ENCODE measurements around the gene PRKAR2B.

Gene PRKAR2B

GRCh38 chr7:107016312-107016711 is 28.2 kb upstream of the PRKAR2B start:
- DNase-seq (ENCODE audit: extremely low read depth, low read depth) = no peak
- TF ChIP-seq CTCF (IDR thresholded peaks at IDR 0.05; ENCODE audit: low read depth, low read length, missing control alignments) = no peak
- no peak overlapping the region for H3K4me3 ChIP-seq (replicated peaks; ENCODE audit: low read depth, low read length)

GRCh38 chr7:107017965-107018719 is 26.4 kb upstream of the PRKAR2B start:
- no peak for TF ChIP-seq CTCF (IDR thresholded peaks at IDR 0.05; ENCODE audit: low read depth, low read length, missing control alignments)
- DNase-seq (ENCODE audit: extremely low read depth, low read depth) = no peak
- H3K4me3 ChIP-seq (replicated peaks; ENCODE audit: low read depth, low read length) = no peak overlapping the region

GRCh38 chr7:107020400-107020799 is 24.1 kb upstream of the PRKAR2B start:
- H3K4me3 ChIP-seq (replicated peaks; ENCODE audit: low read depth, low read length) = no peak overlapping the region
- no peak for DNase-seq (ENCODE audit: extremely low read depth, low read depth)
- no peak for TF ChIP-seq CTCF (IDR thresholded peaks at IDR 0.05; ENCODE audit: low read depth, low read length, missing control alignments)

- no peak for DNase-seq (ENCODE audit: extremely low read depth, low read depth)
- no peak for TF ChIP-seq CTCF (IDR thresholded peaks at IDR 0.05; ENCODE audit: low read depth, low read length, missing control alignments)
- no peak overlapping the region for H3K4me3 ChIP-seq (replicated peaks; ENCODE audit: low read depth, low read length)
Observed at GRCh38 chr7:107021600-107021999, 22.9 kb upstream of the PRKAR2B start.

- no peak for DNase-seq (ENCODE audit: extremely low read depth, low read depth)
- no peak overlapping the region for H3K4me3 ChIP-seq (replicated peaks; ENCODE audit: low read depth, low read length)
Observed at GRCh38 chr7:107023522-107024151, 20.9 kb upstream of the PRKAR2B start.

GRCh38 chr7:107024906-107025305 is 19.6 kb upstream of the PRKAR2B start:
- TF ChIP-seq CTCF (IDR thresholded peaks at IDR 0.05; ENCODE audit: low read depth, low read length, missing control alignments) = no peak
- no peak overlapping the region for H3K4me3 ChIP-seq (replicated peaks; ENCODE audit: low read depth, low read length)
- no peak for DNase-seq (ENCODE audit: extremely low read depth, low read depth)

More at GRCh38 chr7:107023522-107024151, 20.9 kb upstream of the PRKAR2B start:
- TF ChIP-seq CTCF (IDR thresholded peaks at IDR 0.05; ENCODE audit: low read depth, low read length, missing control alignments) = no peak
